Measurements from ENCODE around the gene SYNGR3.

- TF ChIP-seq, protein P1, sequence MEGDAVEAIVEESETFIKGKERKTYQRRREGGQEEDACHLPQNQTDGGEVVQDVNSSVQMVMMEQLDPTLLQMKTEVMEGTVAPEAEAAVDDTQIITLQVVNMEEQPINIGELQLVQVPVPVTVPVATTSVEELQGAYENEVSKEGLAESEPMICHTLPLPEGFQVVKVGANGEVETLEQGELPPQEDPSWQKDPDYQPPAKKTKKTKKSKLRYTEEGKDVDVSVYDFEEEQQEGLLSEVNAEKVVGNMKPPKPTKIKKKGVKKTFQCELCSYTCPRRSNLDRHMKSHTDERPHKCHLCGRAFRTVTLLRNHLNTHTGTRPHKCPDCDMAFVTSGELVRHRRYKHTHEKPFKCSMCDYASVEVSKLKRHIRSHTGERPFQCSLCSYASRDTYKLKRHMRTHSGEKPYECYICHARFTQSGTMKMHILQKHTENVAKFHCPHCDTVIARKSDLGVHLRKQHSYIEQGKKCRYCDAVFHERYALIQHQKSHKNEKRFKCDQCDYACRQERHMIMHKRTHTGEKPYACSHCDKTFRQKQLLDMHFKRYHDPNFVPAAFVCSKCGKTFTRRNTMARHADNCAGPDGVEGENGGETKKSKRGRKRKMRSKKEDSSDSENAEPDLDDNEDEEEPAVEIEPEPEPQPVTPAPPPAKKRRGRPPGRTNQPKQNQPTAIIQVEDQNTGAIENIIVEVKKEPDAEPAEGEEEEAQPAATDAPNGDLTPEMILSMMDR (IDR thresholded peaks at IDR 0.05) = no peak
- no peak for TF ChIP-seq POLR2A (IDR thresholded peaks at IDR 0.05)
Observed at GRCh38 chr16:2002406-2003230, 12.8 kb downstream of the SYNGR3 start.
